C4-2B (cell line): Measurements from ENCODE around the gene ZNF3.

Experiments used
- H3K27ac ChIP-seq: fragments of 450-650 bp; 2 replicates; pipeline ENCODE4 v1.5.1; 2017
- CTCF ChIP-seq: fragments of 450-650 bp; conservative IDR thresholded peaks from 2 replicates; pipeline ENCODE4 v1.5.1; 2017; ENCODE audit warnings: mild to moderate bottlenecking
- ZFX ChIP-seq: fragments of 450-650 bp; IDR thresholded peaks from 2 replicates; pipeline ENCODE4 v1.6.1; 2017

ZNF3 gene

GRCh38 chr7:100091411-100092181 is 10.1 kb upstream of the ZNF3 start:
- no peak overlapping the region for H3K27ac ChIP-seq
- no peak for TF ChIP-seq CTCF
- no peak for TF ChIP-seq ZFX

GRCh38 chr7:100090527-100091410 is 9.2 kb upstream of the ZNF3 start:
- no peak overlapping the region for H3K27ac ChIP-seq
- no peak for TF ChIP-seq ZFX
- no peak for TF ChIP-seq CTCF

GRCh38 chr7:100089458-100090196 is 8.1 kb upstream of the ZNF3 start:
- H3K27ac ChIP-seq = peak overlapping the region; percentile 84
- TF ChIP-seq CTCF (no peak), ZFX (no peak)

GRCh38 chr7:100088621-100089457 is 7.3 kb upstream of the ZNF3 start, which contains the start of gene COPS6:
COPS6 (plus strand) TSS chr7:100088969; CDS start chr7:100088991, 22 bp downstream.
- TF ChIP-seq CTCF (no peak), ZFX (peak; percentile 90; the same call in 1 of the 2 replicates)
- H3K27ac ChIP-seq = peak within 1 kb of the TSS; percentile 84

GRCh38 chr7:100088095-100088620 is 6.6 kb upstream of the ZNF3 start:
- H3K27ac ChIP-seq = peak overlapping the region; percentile 84
- TF ChIP-seq ZFX (no peak), CTCF (no peak)

- no peak overlapping the region for H3K27ac ChIP-seq
- no peak for TF ChIP-seq ZFX
- TF ChIP-seq CTCF = no peak
These were observed 5.7 kb upstream of the ZNF3 start for GRCh38 chr7:100087055-100087750.
